K562 (cell line): ENCODE results near the gene ZMAT3.

Source experiments
- CAMTA2 ChIP-seq: fragments of 250-450 bp; sonication (Bioruptor Pico); conservative IDR thresholded peaks from 2 replicates; pipeline ENCODE4 v1.5.1; 2022
- CEBPG ChIP-seq, 3 experiments: fragments of 200-800 bp in 1 of 3; sonication (Bioruptor generic) in 1 of 3; sonication (generic) in 1 of 3; formaldehyde crosslinking in 1 of 3; IDR thresholded peaks in 2 of 3; conservative IDR thresholded peaks in 1 of 3; 2 replicates each; pipeline versions ENCODE4 v1.6.1 to v1.8.0; 2016 to 2022; ENCODE audit warnings: missing compliant biosample characterization in 2 of 3, missing genetic modification characterization in 2 of 3, mild to moderate bottlenecking in 1 of 3, missing genetic modification reagents in 1 of 3
- HNRNPUL1 ChIP-seq: fragments of 200-400 bp; formaldehyde crosslinking; IDR thresholded peaks from 2 replicates; pipeline ENCODE4 v1.6.1; 2017; ENCODE audit warnings: low read length
- JUND ChIP-seq, 2 experiments: IDR thresholded peaks; 2 replicates in 1 of 2; 3 replicates in 1 of 2; pipeline ENCODE4 v1.6.1; 2011; ENCODE audit warnings: borderline replicate concordance in 2 of 2, low read depth in 2 of 2, low read length in 2 of 2, improper control_type of control experiment in 1 of 2, missing biosample characterization in 1 of 2, missing genetic modification characterization in 1 of 2, missing genetic modification reagents in 1 of 2
- REST ChIP-seq, 2 experiments: fragments of 450-650 bp; formaldehyde crosslinking in 1 of 2; IDR thresholded peaks; 2 replicates each; pipeline versions ENCODE4 v1.4.0 to v1.6.1; 2014 to 2020; ENCODE audit warnings: mild to moderate bottlenecking in 2 of 2, borderline replicate concordance in 1 of 2, low read depth in 1 of 2
- TAF7 ChIP-seq: fragments of 450-650 bp; IDR thresholded peaks from 2 replicates; pipeline ENCODE4 v1.6.1; 2016; ENCODE audit warnings: missing genetic modification characterization, missing compliant biosample characterization
- YY1 ChIP-seq, 3 experiments: IDR thresholded peaks; 2 replicates each; pipeline ENCODE4 v1.6.1; 2011; ENCODE audit warnings: low read length in 2 of 3, mild to moderate bottlenecking in 2 of 3, moderate library complexity in 2 of 3, borderline replicate concordance in 1 of 3, control low read depth in 1 of 3, low read depth in 1 of 3; ENCODE audit not compliant: insufficient read depth in 3 of 3, insufficient replicate concordance in 2 of 3, control insufficient read depth in 1 of 3, insufficient read length in 1 of 3; ENCODE audit errors: extremely low read depth in 1 of 3
- TF ChIP-seq, protein P1 (sequence below), 2 experiments: fragments of 450-650 bp in 1 of 2; sonication (generic) in 1 of 2; formaldehyde crosslinking; conservative IDR thresholded peaks; 2 replicates each; pipeline versions ENCODE4 v1.4.0 to v1.8.1; 2020 to 2022; ENCODE audit warnings: mild to moderate bottlenecking in 1 of 2, missing genetic modification reagents in 1 of 2
- TF ChIP-seq, protein P2 (sequence below): fragments of 450-650 bp; IDR thresholded peaks from 2 replicates; pipeline ENCODE4 v1.6.1; 2016; ENCODE audit warnings: borderline replicate concordance
- TF ChIP-seq, protein P3 (sequence below): sonication (generic); formaldehyde crosslinking; IDR thresholded peaks from 2 replicates; pipeline ENCODE4 v1.9.0; 2022; ENCODE audit warnings: mild to moderate bottlenecking, missing genetic modification reagents
- TF ChIP-seq, protein P4 (sequence below), 3 experiments: IDR thresholded peaks in 2 of 3; conservative IDR thresholded peaks in 1 of 3; 2 replicates each; pipeline ENCODE4 v1.5.1; 2011 to 2012; ENCODE audit warnings: low read length in 3 of 3, mild to moderate bottlenecking in 3 of 3, control low read depth in 2 of 3, improper control_type of control experiment in 1 of 3, inconsistent platforms in 1 of 3, low read depth in 1 of 3, mixed read lengths in 1 of 3, moderate library complexity in 1 of 3; ENCODE audit not compliant: insufficient read depth in 2 of 3
- TF ChIP-seq, protein P5 (sequence below), 2 experiments: fragments of 450-650 bp in 1 of 2; sonication (generic) in 1 of 2; formaldehyde crosslinking in 1 of 2; IDR thresholded peaks in 1 of 2; conservative IDR thresholded peaks in 1 of 2; 2 replicates each; pipeline versions ENCODE4 v1.6.1 to v1.8.1; 2016 to 2023; ENCODE audit warnings: mild to moderate bottlenecking in 2 of 2, moderate library complexity in 2 of 2, inconsistent platforms in 1 of 2, missing genetic modification reagents in 1 of 2

GRCh38 chr3:179000144-179000543 is 71.5 kb downstream of the ZMAT3 start:
- TF ChIP-seq, protein P1, sequence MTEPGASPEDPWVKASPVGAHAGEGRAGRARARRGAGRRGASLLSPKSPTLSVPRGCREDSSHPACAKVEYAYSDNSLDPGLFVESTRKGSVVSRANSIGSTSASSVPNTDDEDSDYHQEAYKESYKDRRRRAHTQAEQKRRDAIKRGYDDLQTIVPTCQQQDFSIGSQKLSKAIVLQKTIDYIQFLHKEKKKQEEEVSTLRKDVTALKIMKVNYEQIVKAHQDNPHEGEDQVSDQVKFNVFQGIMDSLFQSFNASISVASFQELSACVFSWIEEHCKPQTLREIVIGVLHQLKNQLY (CRISPR knock-in tag; conservative IDR thresholded peaks at IDR 0.05) = no peak
- TF ChIP-seq, protein P2, sequence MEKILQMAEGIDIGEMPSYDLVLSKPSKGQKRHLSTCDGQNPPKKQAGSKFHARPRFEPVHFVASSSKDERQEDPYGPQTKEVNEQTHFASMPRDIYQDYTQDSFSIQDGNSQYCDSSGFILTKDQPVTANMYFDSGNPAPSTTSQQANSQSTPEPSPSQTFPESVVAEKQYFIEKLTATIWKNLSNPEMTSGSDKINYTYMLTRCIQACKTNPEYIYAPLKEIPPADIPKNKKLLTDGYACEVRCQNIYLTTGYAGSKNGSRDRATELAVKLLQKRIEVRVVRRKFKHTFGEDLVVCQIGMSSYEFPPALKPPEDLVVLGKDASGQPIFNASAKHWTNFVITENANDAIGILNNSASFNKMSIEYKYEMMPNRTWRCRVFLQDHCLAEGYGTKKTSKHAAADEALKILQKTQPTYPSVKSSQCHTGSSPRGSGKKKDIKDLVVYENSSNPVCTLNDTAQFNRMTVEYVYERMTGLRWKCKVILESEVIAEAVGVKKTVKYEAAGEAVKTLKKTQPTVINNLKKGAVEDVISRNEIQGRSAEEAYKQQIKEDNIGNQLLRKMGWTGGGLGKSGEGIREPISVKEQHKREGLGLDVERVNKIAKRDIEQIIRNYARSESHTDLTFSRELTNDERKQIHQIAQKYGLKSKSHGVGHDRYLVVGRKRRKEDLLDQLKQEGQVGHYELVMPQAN = no peak
- no peak for TF ChIP-seq YY1 (IDR thresholded peaks at IDR 0.05; ENCODE audit: borderline replicate concordance in 1 of 3, control insufficient read depth in 1 of 3, extremely low read depth in 1 of 3, insufficient read depth in 3 of 3, insufficient read length in 1 of 3, insufficient replicate concordance in 2 of 3, low read depth in 1 of 3, low read length in 2 of 3)
- no peak for TF ChIP-seq JUND (IDR thresholded peaks at IDR 0.05; ENCODE audit: borderline replicate concordance, low read depth, low read length)
- no peak for TF ChIP-seq JUND (tag; IDR thresholded peaks at IDR 0.05; ENCODE audit: borderline replicate concordance, low read depth, low read length)
- no peak for TF ChIP-seq REST (IDR thresholded peaks at IDR 0.05; ENCODE audit: borderline replicate concordance)
- no peak for TF ChIP-seq REST (CRISPR knock-in tag; IDR thresholded peaks at IDR 0.05; ENCODE audit: low read depth)
- TF ChIP-seq, protein P3, sequence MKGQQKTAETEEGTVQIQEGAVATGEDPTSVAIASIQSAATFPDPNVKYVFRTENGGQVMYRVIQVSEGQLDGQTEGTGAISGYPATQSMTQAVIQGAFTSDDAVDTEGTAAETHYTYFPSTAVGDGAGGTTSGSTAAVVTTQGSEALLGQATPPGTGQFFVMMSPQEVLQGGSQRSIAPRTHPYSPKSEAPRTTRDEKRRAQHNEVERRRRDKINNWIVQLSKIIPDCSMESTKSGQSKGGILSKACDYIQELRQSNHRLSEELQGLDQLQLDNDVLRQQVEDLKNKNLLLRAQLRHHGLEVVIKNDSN (CRISPR knock-in tag) = no peak
- TF ChIP-seq, protein P4, sequence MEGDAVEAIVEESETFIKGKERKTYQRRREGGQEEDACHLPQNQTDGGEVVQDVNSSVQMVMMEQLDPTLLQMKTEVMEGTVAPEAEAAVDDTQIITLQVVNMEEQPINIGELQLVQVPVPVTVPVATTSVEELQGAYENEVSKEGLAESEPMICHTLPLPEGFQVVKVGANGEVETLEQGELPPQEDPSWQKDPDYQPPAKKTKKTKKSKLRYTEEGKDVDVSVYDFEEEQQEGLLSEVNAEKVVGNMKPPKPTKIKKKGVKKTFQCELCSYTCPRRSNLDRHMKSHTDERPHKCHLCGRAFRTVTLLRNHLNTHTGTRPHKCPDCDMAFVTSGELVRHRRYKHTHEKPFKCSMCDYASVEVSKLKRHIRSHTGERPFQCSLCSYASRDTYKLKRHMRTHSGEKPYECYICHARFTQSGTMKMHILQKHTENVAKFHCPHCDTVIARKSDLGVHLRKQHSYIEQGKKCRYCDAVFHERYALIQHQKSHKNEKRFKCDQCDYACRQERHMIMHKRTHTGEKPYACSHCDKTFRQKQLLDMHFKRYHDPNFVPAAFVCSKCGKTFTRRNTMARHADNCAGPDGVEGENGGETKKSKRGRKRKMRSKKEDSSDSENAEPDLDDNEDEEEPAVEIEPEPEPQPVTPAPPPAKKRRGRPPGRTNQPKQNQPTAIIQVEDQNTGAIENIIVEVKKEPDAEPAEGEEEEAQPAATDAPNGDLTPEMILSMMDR (IDR thresholded peaks at IDR 0.05 in 2 of 3, conservative IDR thresholded peaks at IDR 0.05 in 1 of 3; ENCODE audit: insufficient read depth in 2 of 3, low read depth in 1 of 3, low read length in 3 of 3) = no peak
- TF ChIP-seq TAF7 (tag) = no peak
- no peak for TF ChIP-seq CEBPG (CRISPR knock-in tag; IDR thresholded peaks at IDR 0.05)
- no peak for TF ChIP-seq CEBPG (tag; conservative IDR thresholded peaks at IDR 0.05 in 1 of 2, IDR thresholded peaks at IDR 0.05 in 1 of 2)
- TF ChIP-seq, protein P5, sequence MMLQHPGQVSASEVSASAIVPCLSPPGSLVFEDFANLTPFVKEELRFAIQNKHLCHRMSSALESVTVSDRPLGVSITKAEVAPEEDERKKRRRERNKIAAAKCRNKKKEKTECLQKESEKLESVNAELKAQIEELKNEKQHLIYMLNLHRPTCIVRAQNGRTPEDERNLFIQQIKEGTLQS (IDR thresholded peaks at IDR 0.05) = no peak
- TF ChIP-seq, protein P5 (CRISPR knock-in tag; conservative IDR thresholded peaks at IDR 0.05) = no peak
- TF ChIP-seq HNRNPUL1 = no peak
- no peak for TF ChIP-seq CAMTA2 (CRISPR knock-in tag)
